ENCODE data around the gene RBM33. TPM values are rescaled to one million over a fixed set of nuclear protein-coding genes. Genes with fewer than 3 reads are reported as not detected.
"Not testable (repeated sequence)": the region's sequence is repeated elsewhere in the genome, so short reads cannot be mapped to it uniquely, and the experiment has no call there.

The RBM33 gene
- total RNA-seq, 1 donor, result 21.9 TPM

DNA sequence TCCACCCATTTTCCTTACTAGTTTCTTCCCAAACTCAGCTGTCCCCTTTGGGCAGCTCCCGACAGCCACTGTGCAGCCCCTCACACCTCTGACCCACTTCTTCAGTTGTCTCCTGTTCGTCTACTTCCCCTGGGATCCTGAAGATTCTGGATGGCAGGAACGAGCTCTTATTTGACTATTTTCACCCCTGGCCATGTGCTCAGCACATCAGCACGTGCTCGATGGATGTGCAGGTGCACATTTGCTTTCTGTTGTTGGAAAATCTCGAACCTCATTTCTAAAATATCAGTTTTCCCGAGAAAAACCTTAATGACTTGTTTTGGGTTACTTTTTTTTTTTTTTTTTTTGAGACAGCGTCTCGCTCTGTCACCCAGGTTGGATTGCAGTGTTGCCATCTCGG is 31.8 kb upstream of the RBM33 start:
- DNase-seq (ENCODE audit: low read depth), result no peak
- TF ChIP-seq, protein P1, sequence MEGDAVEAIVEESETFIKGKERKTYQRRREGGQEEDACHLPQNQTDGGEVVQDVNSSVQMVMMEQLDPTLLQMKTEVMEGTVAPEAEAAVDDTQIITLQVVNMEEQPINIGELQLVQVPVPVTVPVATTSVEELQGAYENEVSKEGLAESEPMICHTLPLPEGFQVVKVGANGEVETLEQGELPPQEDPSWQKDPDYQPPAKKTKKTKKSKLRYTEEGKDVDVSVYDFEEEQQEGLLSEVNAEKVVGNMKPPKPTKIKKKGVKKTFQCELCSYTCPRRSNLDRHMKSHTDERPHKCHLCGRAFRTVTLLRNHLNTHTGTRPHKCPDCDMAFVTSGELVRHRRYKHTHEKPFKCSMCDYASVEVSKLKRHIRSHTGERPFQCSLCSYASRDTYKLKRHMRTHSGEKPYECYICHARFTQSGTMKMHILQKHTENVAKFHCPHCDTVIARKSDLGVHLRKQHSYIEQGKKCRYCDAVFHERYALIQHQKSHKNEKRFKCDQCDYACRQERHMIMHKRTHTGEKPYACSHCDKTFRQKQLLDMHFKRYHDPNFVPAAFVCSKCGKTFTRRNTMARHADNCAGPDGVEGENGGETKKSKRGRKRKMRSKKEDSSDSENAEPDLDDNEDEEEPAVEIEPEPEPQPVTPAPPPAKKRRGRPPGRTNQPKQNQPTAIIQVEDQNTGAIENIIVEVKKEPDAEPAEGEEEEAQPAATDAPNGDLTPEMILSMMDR (IDR thresholded peaks at IDR 0.05; ENCODE audit: insufficient read depth, low read length), result no peak
- no peak overlapping the region for H3K4me3 ChIP-seq (ENCODE audit: low read depth, low read length)

GRCh38 chr7:155615085-155615484 is 29.4 kb upstream of the RBM33 start:
- DNase-seq (ENCODE audit: low read depth); H3K4me3 ChIP-seq (ENCODE audit: low read depth, low read length): not testable (repeated sequence)

DNA sequence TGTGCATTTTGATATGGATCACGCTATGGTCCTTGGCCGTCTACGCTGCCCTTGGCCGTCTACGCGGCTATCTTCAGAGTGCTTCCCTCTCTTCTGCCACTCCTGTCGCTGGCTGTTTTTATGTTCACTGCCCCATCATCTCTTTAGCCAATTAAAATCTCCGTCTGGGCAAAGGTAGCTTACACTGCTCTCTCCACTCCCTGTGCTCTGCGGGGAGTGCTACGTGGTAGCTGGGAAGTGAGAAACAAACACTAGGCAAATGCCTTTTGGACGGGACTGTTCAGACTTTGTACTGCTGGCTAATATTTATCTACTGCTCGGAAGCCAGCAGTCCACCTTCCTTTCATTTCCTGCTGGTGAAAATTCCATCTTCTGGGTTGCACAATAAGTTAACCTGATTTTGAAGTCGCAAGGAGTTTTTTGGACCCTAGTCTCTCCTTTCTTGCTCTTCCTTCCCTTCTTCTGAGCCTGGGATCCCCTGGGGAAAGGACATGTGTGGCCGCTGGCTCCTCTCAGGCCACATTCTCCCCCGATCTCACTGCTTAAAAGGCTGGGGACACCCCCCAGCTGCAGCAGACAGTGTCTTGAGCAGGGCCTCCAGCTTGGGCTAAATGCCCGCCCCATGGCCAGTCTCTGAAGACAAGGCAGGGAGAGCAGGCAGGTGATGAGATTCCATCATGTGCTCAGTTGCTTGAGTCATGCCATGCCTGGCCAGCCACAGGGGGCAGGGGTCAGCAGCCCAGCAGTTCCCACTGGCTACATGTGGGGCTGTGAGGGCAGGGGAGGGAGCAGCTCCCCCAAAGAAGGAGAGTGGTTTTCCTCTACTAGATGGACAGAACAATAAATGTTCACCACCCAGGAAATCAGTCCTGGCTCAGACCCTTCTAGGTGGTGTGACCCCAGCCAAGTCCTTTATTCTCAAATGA is 25.5 kb upstream of the RBM33 start:
- H3K4me3 ChIP-seq (ENCODE audit: low read depth, low read length), result no peak overlapping the region
- TF ChIP-seq, protein P1 (IDR thresholded peaks at IDR 0.05; ENCODE audit: insufficient read depth, low read length), result no peak
- DNase-seq (ENCODE audit: low read depth), result no peak

GRCh38 chr7:155619634-155620271 is 24.7 kb upstream of the RBM33 start:
- no peak overlapping the region for H3K4me3 ChIP-seq (ENCODE audit: low read depth, low read length)
- DNase-seq (ENCODE audit: low read depth), result no peak
- TF ChIP-seq, protein P1 (IDR thresholded peaks at IDR 0.05; ENCODE audit: insufficient read depth, low read length), result no peak

DNA sequence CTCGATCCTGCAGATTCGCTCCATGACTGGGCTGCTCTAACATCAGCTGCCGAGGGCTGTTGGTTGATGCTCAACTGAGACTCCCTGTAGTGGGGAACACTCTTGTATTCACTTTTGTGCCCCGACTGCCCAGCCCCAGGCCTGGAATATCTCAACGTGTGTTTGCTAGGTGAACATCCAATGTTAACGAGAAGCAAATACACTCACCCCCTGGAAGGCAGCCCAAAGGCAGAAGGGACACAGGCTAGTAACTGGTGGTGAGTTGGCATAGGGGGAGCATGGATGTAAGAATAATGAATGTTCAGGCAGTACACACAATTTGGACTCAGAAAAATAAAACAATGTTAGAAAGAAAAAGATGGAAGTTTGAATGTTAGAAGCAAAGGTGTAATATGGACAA is 24.0 kb upstream of the RBM33 start:
- no peak for DNase-seq (ENCODE audit: low read depth)
- H3K4me3 ChIP-seq (ENCODE audit: low read depth, low read length), result no peak overlapping the region
- TF ChIP-seq, protein P1 (IDR thresholded peaks at IDR 0.05; ENCODE audit: insufficient read depth, low read length), result no peak

DNA sequence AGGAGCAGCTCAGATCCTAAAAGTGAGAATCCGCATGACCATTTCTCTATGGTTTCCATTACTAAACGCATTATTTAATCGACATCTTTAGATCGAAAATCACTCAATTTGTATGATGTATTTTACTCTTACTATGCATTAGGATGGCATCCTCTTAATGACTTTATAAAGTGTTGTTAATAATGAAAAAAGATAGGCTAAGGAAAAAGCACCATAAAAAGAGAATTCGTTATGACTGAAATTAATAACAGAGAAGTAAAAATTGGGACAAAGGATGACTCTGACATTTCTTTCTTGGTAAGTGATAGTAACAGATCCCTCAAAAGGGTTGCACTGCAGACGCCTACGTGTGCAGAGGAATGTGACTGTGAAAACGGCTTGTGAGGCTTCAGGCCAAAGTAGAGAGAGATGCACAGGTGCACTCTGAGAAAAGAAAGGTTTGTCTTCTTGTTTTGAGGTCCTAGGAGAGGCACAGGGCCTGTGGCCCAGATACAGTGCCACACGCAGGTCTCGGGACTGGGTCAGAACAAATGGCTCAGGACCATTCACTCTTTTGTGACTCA is 23.0 kb upstream of the RBM33 start:
- H3K4me3 ChIP-seq (ENCODE audit: low read depth, low read length), result no peak overlapping the region
- no peak for DNase-seq (ENCODE audit: low read depth)
- TF ChIP-seq, protein P1 (IDR thresholded peaks at IDR 0.05; ENCODE audit: insufficient read depth, low read length), result no peak

DNA sequence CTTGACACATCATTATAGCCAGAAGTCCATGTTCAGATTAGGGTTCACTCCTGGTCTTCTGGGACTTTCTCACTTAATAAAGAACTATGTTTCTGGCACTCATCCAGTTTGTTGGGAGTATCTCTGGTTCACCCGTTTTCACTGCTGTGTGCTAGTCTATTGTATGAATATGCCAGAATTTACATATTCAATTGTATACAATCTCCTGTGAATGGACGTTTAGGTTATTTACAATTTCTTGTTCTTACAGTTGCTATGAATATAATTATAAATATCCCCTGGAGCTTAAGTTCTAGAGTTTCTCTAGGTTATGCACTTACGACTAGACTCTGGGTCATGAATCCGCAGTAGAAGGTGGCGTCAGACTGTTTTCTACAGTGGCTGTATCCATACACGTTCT is 20.0 kb upstream of the RBM33 start:
- TF ChIP-seq, protein P1 (IDR thresholded peaks at IDR 0.05; ENCODE audit: insufficient read depth, low read length), result no peak
- no peak for DNase-seq (ENCODE audit: low read depth)
- H3K4me3 ChIP-seq (ENCODE audit: low read depth, low read length), result no peak overlapping the region

Measured in fibroblast of the aortic adventitia (primary cell).